HG03521 (cell line): ENCODE measurements around the gene BBS9.

Source experiments
- ATAC-seq: cut with Tn5 transposase; IDR thresholded peaks from one replicate; pipeline ENCODE4 v1.9.1; 2021; ENCODE audit warnings: mild to moderate bottlenecking, moderate library complexity; ENCODE audit not compliant: unreplicated experiment

The BBS9 gene

GRCh38 chr7:33351709-33352108 is 222.3 kb downstream of the BBS9 start:
- ATAC-seq: no peak

GRCh38 chr7:33354201-33354600 is 224.8 kb downstream of the BBS9 start:
- no peak for ATAC-seq

- ATAC-seq: no peak
These were observed 226.0 kb downstream of the BBS9 start for GRCh38 chr7:33355386-33355785.

- ATAC-seq: no peak
These were observed 227.0 kb downstream of the BBS9 start for GRCh38 chr7:33356336-33356735.

GRCh38 chr7:33357846-33358245 is 228.5 kb downstream of the BBS9 start:
- no peak for ATAC-seq

GRCh38 chr7:33369888-33370287 is 240.5 kb downstream of the BBS9 start:
- ATAC-seq: no peak

- ATAC-seq: no peak
These were observed 243.8 kb downstream of the BBS9 start for GRCh38 chr7:33373195-33373594.

- no peak for ATAC-seq
These were observed 250.6 kb downstream of the BBS9 start for GRCh38 chr7:33379891-33380525.

- ATAC-seq: no peak
These were observed 259.0 kb downstream of the BBS9 start for GRCh38 chr7:33388332-33388731.

- ATAC-seq: no peak
These were observed 262.8 kb downstream of the BBS9 start for GRCh38 chr7:33392148-33392547.

GRCh38 chr7:33393770-33394169 is 264.4 kb downstream of the BBS9 start:
- no peak for ATAC-seq

- ATAC-seq: no peak
These were observed 266.0 kb downstream of the BBS9 start for GRCh38 chr7:33395340-33395739.

GRCh38 chr7:33399528-33400213 is 270.3 kb downstream of the BBS9 start:
- no peak for ATAC-seq

- no peak for ATAC-seq
These were observed 270.8 kb downstream of the BBS9 start for GRCh38 chr7:33400214-33400538.

GRCh38 chr7:33410266-33410665 is 280.9 kb downstream of the BBS9 start:
- no peak for ATAC-seq

- no peak for ATAC-seq
These were observed 281.7 kb downstream of the BBS9 start for GRCh38 chr7:33411020-33411419.

- ATAC-seq: no peak
These were observed 283.0 kb downstream of the BBS9 start for GRCh38 chr7:33412331-33412730.

GRCh38 chr7:33418251-33418701 is 288.9 kb downstream of the BBS9 start:
- no peak for ATAC-seq

GRCh38 chr7:33420311-33420940 is 291.1 kb downstream of the BBS9 start:
- ATAC-seq: no peak

GRCh38 chr7:33421429-33421828 is 292.1 kb downstream of the BBS9 start:
- ATAC-seq: no peak

GRCh38 chr7:33422141-33422540 is 292.8 kb downstream of the BBS9 start:
- ATAC-seq: no peak
